Fibroblast of lung (primary cell): ENCODE results near the gene GNGT1. TPM values are rescaled to one million over a fixed set of nuclear protein-coding genes. Genes with fewer than 3 reads are reported as not detected.
A peak's percentile ranks its signal among the peaks of the same experiment; 100 is the strongest.
"Not testable (repeated sequence)": the region's sequence is repeated elsewhere in the genome, so short reads cannot be mapped to it uniquely, and the experiment has no call there.

Source experiments
- DNase-seq, 2 donors: peaks; one replicate each; pipeline versions ENCODE4 v3.0.0 to v3.0.0-alpha.2; 2010; ENCODE audit warnings: low read depth in 2 of 2
- H2AFZ ChIP-seq: 2 replicates; pipeline ENCODE4 v1.5.1; 2012; ENCODE audit warnings: low read length, control low read depth, inconsistent platforms
- H3K27ac ChIP-seq: 2 replicates; pipeline ENCODE4 v1.5.1; 2011; ENCODE audit warnings: low read length, control low read depth; ENCODE audit not compliant: insufficient read depth
- H3K27me3 ChIP-seq: 2 replicates; pipeline ENCODE4 v1.5.1; 2011; ENCODE audit warnings: mild to moderate bottlenecking, low read length; ENCODE audit not compliant: control insufficient read depth, insufficient read depth
- H3K36me3 ChIP-seq: 2 replicates; pipeline ENCODE4 v1.5.1; 2011; ENCODE audit warnings: low read length; ENCODE audit not compliant: control insufficient read depth, insufficient read depth
- H3K4me1 ChIP-seq: 2 replicates; pipeline ENCODE4 v1.5.1; 2011; ENCODE audit warnings: low read length; ENCODE audit not compliant: control insufficient read depth, insufficient read depth; ENCODE audit errors: extremely low read depth
- H3K4me2 ChIP-seq: 2 replicates; pipeline ENCODE4 v1.5.1; 2011; ENCODE audit warnings: low read length, control low read depth; ENCODE audit not compliant: insufficient read depth; ENCODE audit errors: extremely low read depth
- H3K4me3 ChIP-seq, 4 experiments: fragments of 200-600 bp in 1 of 4; sonication (generic) in 1 of 4; replicated peaks in 1 of 4; 2 replicates each; pipeline ENCODE4 v1.5.1; 2011 to 2016; ENCODE audit warnings: low read length in 4 of 4, low read depth in 3 of 4, mild to moderate bottlenecking in 3 of 4, control low read depth in 2 of 4, inconsistent platforms in 1 of 4, mixed read lengths in 1 of 4; ENCODE audit not compliant: insufficient read depth in 1 of 4; ENCODE audit errors: control extremely low read depth in 1 of 4
- H3K79me2 ChIP-seq: 2 replicates; pipeline ENCODE4 v1.5.1; 2012; ENCODE audit warnings: mild to moderate bottlenecking, low read length, inconsistent platforms; ENCODE audit not compliant: control insufficient read depth, insufficient read depth
- H3K9ac ChIP-seq: 2 replicates; pipeline ENCODE4 v1.5.1; 2011; ENCODE audit warnings: mild to moderate bottlenecking, low read length, control low read depth; ENCODE audit not compliant: insufficient read depth
- H3K9me3 ChIP-seq: 2 replicates; pipeline ENCODE4 v1.5.1; 2012; ENCODE audit warnings: low read depth, low read length; ENCODE audit not compliant: control insufficient read depth, insufficient read depth
- H4K20me1 ChIP-seq: 2 replicates; pipeline ENCODE4 v1.5.1; 2011; ENCODE audit warnings: low read length; ENCODE audit not compliant: control insufficient read depth, insufficient read depth; ENCODE audit errors: extremely low read depth
- EZH2 ChIP-seq: IDR thresholded peaks from 2 replicates; pipeline ENCODE4 v1.5.1; 2012; ENCODE audit warnings: low read length, control low read depth, mild to moderate bottlenecking; ENCODE audit errors: missing control alignments
- polyA plus RNA-seq, 2 donors: library from polyadenylated mRNA; depleted of rRNA in 1 of 2; stranded (reverse) in 1 of 2; unstranded in 1 of 2; fragments of >200 nt; gene quantifications; 2 replicates each; pipeline ENCODE4 v1.2.1, GENCODE V29; 2011 to 2012; ENCODE audit warnings: missing spikeins in 1 of 2
- total RNA-seq: library from RNA; depleted of rRNA; stranded (reverse); fragments of >200 nt; gene quantifications from 2 replicates; pipeline ENCODE4 v1.2.1, GENCODE V29; 2014
- TF ChIP-seq, protein P1 (sequence below), 2 donors: IDR thresholded peaks in 1 of 2; conservative IDR thresholded peaks in 1 of 2; 1 replicate in 1 of 2; 2 replicates in 1 of 2; pipeline ENCODE4 v1.5.1; 2011 to 2012; ENCODE audit warnings: low read length in 2 of 2, control low read depth in 1 of 2, inconsistent platforms in 1 of 2, low read depth in 1 of 2, mild to moderate bottlenecking in 1 of 2

Gene GNGT1
- total and polyA plus RNA-seq, 2 donors (not counting 1 experiment from before 2014, with no cell fraction given) = not detected

GRCh38 chr7:93914581-93915066 lies 8.3 kb downstream of the GNGT1 start:
- no peak for TF ChIP-seq EZH2
- TF ChIP-seq, protein P1, sequence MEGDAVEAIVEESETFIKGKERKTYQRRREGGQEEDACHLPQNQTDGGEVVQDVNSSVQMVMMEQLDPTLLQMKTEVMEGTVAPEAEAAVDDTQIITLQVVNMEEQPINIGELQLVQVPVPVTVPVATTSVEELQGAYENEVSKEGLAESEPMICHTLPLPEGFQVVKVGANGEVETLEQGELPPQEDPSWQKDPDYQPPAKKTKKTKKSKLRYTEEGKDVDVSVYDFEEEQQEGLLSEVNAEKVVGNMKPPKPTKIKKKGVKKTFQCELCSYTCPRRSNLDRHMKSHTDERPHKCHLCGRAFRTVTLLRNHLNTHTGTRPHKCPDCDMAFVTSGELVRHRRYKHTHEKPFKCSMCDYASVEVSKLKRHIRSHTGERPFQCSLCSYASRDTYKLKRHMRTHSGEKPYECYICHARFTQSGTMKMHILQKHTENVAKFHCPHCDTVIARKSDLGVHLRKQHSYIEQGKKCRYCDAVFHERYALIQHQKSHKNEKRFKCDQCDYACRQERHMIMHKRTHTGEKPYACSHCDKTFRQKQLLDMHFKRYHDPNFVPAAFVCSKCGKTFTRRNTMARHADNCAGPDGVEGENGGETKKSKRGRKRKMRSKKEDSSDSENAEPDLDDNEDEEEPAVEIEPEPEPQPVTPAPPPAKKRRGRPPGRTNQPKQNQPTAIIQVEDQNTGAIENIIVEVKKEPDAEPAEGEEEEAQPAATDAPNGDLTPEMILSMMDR (conservative IDR thresholded peaks at IDR 0.05 in 1 of 2, IDR thresholded peaks at IDR 0.05 in 1 of 2; ENCODE audit: low read depth in 1 of 2, low read length in 2 of 2) = no peak
- no peak overlapping the region for H3K4me2 ChIP-seq
- H3K9ac ChIP-seq = no peak overlapping the region
- no peak overlapping the region for H3K27ac ChIP-seq
- no peak overlapping the region for H3K4me3 ChIP-seq
- H3K9me3 ChIP-seq = no peaks in the 10 kb centered on the region
- peaks cover 6% of the 10 kb centered on the region for H3K4me1 ChIP-seq
- no peaks in the 10 kb centered on the region for H4K20me1 ChIP-seq
- H2AFZ ChIP-seq = no peak overlapping the region
- DNase-seq = peak; percentile 61 to 80
- no peaks in the 10 kb centered on the region for H3K36me3 ChIP-seq
- no peaks in the 10 kb centered on the region for H3K79me2 ChIP-seq
- no peaks in the 10 kb centered on the region for H3K27me3 ChIP-seq

GRCh38 chr7:93915206-93915842 lies 9.0 kb downstream of the GNGT1 start:
- H3K9ac ChIP-seq, H3K9me3 ChIP-seq, H3K4me1 ChIP-seq, H3K27ac ChIP-seq, DNase-seq, H4K20me1 ChIP-seq, H3K36me3 ChIP-seq, H3K4me3 ChIP-seq, H3K27me3 ChIP-seq, H3K4me2 ChIP-seq, H3K79me2 ChIP-seq, H2AFZ ChIP-seq: not testable (repeated sequence)

DNA sequence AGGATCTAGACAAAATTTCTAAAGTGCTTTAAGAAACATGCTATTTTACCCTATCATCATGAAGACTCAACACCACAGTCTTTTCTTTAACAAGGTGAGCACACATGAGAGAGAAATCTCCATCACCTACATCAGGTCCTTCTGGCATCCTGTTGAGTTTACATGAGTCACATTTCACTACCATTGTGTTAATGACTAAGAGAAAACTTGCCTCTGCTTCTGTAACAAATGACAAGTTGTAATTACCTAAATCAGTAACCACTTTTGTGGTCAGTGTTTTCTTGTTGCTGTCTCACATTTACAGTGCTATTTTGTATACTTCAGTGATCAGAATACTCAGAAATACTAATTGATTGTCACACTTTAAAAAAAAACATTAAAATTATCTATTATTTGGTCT lies 9.5 kb downstream of the GNGT1 start:
- DNase-seq, H3K27ac ChIP-seq, H3K27me3 ChIP-seq, H3K4me2 ChIP-seq, H3K9me3 ChIP-seq, H3K4me1 ChIP-seq, H3K9ac ChIP-seq, H3K36me3 ChIP-seq, H3K4me3 ChIP-seq, H3K79me2 ChIP-seq, H2AFZ ChIP-seq, H4K20me1 ChIP-seq: not testable (repeated sequence)

DNA sequence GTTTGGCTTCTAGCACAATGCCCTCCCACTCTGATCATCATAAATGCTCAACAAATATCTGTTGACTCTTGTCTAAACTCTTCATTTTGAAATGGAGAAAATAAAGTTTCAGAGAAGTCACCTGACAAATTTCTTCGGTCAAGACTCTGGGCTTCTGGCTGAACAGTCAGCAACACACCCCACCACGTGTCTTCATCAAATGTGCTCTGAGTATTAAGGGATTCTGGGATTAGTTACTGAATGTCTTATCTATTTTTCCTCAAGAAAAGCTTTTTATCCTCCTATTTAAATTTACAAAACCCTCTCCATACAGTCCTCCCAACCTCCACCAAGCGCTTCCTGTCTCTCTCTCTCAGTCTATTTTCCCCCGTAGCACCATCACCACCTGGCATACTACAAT lies 9.9 kb downstream of the GNGT1 start:
- DNase-seq = not testable (repeated sequence)

More for the DNA sequence above, 9.9 kb downstream of the GNGT1 start:
- H3K4me1 ChIP-seq, H3K9ac ChIP-seq, H3K36me3 ChIP-seq, H3K27me3 ChIP-seq, H3K4me3 ChIP-seq, H3K79me2 ChIP-seq, H2AFZ ChIP-seq, H3K27ac ChIP-seq, H4K20me1 ChIP-seq, H3K4me2 ChIP-seq, H3K9me3 ChIP-seq: not testable (repeated sequence)
